Measurements from ENCODE around the gene KIF16B.
"Not testable (repeated sequence)": the region's sequence is repeated elsewhere in the genome, so short reads cannot be mapped to it uniquely, and the experiment has no call there.

KIF16B gene

DNA sequence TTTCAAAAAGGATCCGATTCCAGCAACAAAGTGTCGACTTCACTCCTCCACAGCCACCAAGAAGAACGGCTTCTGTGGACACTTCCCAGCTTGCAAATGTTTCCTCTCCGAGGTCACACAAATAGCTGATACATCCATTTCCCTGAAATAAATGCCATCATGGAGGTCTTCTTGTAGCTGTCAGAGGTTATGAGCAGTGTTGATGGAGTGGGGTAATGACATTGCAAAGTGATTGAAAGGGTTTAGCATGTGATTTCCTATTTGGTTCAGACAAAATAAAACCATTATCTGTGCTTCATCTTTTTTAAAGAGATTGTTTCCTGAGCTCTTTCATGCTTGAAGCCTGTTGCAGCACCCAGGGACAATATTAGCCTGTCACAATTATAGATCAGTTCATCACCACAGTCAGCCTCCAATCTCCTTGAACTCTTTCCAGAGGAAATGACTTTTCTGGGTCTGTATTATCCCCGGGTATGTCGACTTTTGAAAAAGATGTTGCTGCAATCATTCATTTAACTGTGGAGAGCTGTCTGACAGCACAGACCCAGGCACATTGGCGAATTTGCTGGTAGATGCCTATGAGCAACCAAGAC, 16.9 kb upstream of the KIF16B start:
- in situ Hi-C loops (cut with HindIII; ENCODE audit: low sequenced_read_pairs), result no loop called here

DNA sequence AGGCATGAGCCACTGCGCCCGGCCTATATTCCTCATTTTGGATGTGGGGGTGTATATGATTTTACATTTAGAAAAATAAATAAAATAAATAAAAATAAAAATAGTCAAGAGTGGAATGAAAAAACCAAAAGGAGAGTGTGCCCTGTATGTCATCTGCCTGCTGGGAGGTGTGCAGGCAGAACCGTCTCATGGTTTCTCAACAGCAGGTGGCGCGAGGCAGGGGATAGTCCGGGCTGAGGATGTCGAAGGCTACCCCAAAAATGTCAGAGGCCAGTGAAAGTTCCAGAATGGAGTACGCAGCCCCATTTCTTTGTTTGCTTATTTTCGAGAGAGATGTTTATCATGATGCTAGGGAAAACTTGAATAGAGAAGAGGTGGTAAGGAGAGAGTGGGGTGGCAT, 16.4 kb upstream of the KIF16B start:
- in situ Hi-C loops (cut with HindIII; ENCODE audit: low sequenced_read_pairs), result no loop called here

DNA sequence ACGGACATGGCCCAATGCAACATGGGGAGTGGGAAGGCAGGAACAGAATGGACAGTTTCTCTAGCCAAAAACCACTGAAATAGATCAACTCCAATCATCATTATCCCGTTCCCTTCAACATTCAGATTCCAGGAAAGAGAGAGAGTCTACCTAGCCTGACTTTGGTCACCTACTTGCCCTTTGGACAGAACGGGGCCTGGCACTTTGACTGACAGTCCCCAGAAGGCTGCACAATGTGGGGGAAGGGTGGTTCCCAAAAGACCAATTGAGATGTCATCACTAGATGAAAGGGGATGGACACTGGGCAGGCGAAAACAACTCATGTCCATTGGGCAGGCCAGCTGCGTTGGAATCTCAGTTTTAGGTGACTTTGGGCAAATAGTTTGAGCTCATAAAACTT, 15.0 kb upstream of the KIF16B start:
- in situ Hi-C loops (cut with HindIII; ENCODE audit: low sequenced_read_pairs), result no loop called here

DNA sequence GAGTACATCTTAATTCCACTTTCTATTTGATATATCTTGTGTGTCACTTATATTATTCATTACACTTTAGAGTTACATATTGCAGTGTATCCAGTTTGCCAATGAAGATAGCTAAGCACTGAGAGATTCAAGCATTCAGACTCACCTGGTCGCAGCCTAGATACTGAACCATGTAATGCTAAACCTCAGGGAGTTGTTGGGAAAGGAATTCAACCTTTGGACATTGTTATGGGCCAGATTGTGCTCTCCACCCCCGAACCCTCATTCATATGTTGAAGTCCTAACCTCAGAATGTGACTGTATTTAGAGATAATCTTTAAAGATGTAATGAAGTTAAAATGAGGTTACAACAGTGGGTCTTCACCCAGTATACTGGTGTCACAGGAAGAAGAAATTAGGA, 13.8 kb upstream of the KIF16B start:
- in situ Hi-C loops (cut with HindIII; ENCODE audit: low sequenced_read_pairs), result no loop called here

DNA sequence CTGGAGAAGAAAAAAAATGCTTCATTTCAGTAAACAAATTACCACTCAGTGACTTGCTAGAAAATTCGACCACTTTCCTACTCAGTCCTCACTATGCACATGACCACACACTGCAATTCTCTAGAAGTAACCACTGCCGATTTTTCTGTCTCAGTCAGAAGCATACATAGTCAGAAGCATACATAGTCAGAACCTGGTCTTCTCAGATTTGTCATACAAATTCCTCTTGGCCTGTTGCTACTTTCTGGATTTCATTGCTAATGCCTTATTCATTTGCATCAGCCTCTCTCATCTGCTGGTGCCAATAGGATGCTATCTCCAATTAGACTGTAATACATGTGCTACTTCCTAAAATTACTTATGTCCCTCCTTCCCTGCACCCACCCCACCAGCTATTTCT, 10.2 kb upstream of the KIF16B start:
- in situ Hi-C loops (cut with HindIII; ENCODE audit: low sequenced_read_pairs), result no loop called here

DNA sequence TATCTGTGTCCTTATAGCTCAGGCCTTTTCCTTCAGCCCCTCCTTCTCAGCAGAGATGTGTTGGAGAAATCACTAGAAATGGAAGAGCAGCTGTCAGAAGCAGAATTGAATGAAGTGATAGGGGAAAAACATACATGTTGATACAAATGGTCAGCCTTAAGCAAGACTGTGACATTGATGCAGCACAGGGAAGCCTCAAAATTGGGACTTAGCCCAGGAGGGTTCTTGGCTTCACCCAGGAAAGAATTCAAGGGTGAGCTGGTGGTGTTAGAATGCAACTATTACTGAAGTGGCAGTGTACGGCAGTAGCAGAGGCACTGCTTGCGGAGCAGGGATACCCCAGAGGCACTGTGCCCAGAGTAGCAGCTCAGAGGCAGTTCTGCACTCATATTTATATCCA, 8.0 kb upstream of the KIF16B start:
- in situ Hi-C loops (cut with HindIII; ENCODE audit: low sequenced_read_pairs), result no loop called here

DNA sequence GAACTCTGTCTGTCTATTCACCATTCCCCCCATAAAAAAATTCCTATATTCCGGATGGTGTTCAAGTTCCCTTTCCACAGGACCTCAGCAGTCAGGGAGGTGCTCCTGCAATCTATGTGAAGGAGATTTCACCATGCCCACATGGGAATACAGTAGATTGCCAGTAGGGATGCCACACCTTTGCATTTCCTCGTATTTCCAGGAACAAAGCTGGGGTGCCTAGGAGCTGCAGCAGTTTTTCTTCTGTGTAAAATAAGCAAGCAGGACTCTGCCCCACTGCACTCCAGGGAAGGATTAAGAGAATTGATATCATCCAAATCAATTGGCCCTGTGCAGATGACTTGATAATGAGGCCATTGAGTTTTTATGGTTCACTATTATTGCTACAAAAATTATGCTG, 7.4 kb upstream of the KIF16B start:
- in situ Hi-C loops (cut with HindIII; ENCODE audit: low sequenced_read_pairs), result no loop called here

DNA sequence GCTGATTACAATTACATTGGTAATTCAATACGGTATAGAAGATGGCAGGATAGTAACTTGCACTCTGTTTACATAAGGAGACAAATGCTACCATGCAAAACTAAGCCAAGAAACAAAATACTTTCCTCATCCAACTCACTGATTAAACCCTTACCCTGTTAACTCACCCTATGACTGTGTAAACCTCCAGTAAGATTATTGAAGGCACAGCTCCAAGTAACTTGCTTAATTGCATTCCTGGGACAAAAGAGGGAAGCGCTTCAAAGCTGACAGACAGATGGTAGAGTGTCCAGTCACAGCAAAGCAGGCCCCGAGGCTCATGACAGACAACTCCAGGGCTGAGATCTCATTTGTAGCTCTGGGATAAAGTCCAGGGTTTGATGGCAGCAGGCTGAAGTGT, 6.9 kb upstream of the KIF16B start:
- in situ Hi-C loops (cut with HindIII; ENCODE audit: low sequenced_read_pairs), result no loop called here

DNA sequence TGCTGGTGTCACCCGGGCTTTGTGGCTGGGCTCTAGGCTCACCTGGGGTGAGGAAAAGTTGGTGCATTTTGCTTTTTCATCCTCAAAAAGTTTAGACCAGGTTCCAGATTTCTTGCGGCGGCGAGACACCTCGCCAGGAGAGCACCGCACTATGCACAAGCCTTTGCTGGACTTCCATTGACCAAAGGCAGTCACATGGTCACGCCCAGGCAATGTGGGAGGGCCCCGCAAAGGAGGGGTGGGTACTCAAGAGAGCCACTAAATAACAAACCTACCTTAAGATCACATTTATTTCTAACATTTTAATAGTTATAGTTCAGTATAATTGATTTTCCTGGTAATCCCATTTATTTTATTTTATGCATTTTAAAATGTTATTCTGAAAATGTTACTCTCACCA, 3.0 kb upstream of the KIF16B start:
- in situ Hi-C loops (cut with HindIII; ENCODE audit: low sequenced_read_pairs), result no loop called here

DNA sequence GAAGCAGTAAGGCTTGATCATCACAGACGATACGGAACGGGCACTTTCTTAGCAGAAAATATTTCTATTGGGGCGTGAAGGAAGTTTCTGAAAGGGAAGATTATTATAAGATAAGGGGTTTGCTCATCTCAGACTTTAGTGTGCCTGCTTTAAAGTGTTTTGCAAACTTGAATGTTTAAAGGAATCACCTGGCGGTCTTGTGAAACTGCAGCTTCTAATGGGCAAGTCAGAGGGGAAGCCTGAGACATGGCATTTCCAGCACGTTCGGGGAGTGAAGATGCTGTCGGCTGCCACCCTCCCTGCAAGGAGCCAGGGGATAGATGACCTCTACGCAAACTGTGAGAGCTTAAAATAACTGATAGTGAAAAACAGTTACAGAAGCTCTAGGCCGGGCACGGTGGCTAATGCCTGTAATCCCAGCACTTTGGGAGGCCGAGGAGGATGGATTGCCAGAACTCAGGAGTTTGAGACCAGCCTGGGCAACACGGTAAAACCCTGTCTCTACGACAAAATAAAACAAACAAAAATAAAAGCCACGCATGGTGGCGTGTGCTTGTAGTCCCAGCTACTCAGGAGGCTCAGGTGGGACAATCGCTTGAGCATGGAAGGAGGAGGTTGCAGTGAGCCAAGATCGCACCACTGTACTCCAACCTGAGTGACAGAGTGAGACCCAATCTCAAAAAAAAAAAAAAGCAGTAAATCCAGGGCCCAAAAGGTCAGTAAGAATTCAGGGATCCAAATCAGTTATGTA, 2.3 kb upstream of the KIF16B start:
- in situ Hi-C loops (cut with HindIII; ENCODE audit: low sequenced_read_pairs), result no loop called here

DNA sequence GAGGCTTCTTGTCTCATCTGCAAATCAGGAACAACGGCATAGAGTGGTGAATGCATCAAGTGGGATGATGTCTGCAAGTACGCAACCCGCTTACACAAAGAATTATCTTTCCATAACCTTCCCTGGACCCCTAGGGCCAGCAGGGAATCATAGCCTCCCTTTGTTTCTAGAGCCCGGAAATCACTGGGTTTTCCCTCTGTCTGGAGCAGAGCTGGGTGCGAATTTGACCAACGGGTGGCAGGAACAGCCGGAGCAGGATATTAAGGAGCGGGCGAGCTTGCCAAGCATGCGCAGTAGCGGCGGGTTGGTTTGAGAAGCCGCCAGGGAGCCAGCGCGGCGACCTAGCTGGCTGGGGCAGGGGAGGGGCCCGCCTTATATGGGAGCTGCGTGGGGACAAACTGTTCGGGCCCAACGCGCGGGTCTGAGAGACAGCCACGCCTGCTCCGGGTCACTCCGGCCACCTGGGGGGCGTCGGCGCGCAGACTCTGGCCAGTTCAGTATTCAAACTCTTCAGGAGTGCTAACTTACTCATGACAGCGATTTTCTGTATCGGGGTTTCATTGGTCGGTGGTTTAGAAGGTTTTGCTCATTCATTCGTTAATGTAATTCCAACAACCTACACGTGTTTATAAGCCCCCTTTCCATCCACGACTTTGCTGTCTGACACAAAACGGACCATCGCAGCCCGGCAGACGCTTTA, 1.6 kb upstream of the KIF16B start:
- in situ Hi-C loops (cut with HindIII; ENCODE audit: low sequenced_read_pairs), result no loop called here

DNA sequence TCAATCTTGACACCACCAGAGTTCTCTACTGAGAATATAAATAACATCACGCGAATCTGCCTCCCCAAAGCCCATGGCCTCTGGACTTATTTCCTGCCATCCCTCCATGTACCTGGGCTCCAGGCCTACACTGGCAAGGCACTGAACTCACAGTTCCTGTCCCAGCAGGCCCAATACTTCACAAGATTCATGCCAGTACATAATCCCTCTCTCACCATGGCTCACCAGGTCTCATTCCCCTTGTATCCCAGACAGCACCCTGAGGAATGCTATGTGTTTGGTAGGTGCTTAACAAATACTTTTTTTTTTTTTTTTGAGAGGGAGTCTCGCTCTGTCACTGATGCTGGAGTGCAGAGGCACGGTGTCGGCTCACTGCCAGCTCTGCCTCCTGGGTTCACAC, 1.9 kb downstream of the KIF16B start:
- in situ Hi-C loops (cut with HindIII; ENCODE audit: low sequenced_read_pairs), result no loop called here

DNA sequence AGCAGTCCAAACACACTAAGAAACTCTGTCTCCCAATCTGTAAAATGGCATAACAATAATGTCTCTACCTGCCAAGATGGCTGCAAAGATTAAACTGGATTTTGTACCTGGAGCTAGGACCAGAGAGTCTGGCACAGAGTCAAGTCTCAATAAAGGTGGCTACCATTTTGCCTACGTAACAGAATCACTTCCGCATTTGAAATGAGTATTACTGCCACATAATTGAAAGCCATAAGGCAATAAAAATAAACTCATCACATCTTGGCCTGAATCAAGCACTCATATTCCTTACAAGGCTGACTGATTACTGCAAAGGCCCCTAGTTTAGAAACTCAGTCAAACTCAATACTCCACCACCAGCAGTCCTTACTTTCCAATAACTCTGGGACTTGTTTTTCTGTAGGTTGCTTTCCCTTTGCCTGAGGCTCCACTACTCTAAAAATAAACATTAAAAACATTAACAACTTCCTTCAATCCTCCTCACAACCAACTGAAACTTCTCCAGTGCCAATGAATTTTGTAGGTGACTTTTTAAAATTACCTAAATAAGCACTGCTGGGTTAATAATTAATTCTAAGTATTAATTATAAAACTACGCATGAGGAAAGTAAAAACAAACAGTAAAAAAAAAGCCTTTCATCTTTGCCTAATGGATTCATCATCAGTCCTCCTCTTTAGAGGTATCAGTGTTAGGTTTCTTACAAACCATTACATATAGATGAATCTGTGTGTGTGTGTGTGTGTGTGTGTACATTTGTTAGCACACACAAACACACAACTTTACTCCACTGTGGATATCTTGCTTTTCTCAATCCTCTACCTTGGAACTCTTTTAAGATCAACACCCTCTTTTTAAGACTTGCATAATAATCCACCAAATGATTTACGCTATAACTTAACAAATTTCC, 3.7 kb downstream of the KIF16B start:
- in situ Hi-C loops (cut with HindIII; ENCODE audit: low sequenced_read_pairs), result no loop called here

DNA sequence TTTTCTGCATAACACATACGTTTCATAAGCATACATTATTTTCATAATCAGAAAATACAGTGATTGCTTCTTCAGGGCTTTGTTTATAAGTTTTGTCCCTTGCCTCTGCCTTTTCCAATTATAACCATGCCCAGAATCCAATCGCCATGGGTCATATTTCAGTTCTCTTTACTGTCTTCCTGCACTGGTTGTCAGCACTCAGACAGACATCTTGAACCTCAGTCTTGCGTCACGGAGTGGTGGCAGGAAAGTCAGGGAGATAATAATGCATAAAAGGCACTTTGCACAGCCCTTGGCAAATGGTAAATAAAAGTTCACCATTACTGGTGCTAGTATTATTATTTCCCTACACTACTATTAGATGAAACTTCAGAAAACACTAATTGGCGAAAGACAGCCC, 7.2 kb downstream of the KIF16B start:
- in situ Hi-C loops (cut with HindIII; ENCODE audit: low sequenced_read_pairs), result no loop called here

DNA sequence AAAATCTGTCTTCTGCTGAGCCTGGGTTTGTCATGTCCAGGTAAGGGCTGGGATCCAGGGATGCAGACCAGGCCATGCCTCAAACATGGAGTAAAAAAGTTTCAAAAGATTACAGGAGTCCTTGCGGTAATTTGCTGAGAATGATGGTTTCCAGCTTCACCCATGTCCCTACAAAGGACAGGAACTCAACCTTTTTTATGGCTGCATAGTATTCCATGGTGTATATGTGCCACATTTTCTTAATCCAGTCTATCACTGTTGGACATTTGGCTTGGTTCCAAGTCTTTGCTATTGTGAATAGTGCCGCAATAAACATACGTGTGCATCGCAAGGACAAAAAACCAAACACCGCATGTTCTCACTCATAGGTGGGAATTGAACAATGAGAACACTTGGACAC, 9.2 kb downstream of the KIF16B start:
- in situ Hi-C loops (cut with HindIII; ENCODE audit: low sequenced_read_pairs), result not testable (repeated sequence)

DNA sequence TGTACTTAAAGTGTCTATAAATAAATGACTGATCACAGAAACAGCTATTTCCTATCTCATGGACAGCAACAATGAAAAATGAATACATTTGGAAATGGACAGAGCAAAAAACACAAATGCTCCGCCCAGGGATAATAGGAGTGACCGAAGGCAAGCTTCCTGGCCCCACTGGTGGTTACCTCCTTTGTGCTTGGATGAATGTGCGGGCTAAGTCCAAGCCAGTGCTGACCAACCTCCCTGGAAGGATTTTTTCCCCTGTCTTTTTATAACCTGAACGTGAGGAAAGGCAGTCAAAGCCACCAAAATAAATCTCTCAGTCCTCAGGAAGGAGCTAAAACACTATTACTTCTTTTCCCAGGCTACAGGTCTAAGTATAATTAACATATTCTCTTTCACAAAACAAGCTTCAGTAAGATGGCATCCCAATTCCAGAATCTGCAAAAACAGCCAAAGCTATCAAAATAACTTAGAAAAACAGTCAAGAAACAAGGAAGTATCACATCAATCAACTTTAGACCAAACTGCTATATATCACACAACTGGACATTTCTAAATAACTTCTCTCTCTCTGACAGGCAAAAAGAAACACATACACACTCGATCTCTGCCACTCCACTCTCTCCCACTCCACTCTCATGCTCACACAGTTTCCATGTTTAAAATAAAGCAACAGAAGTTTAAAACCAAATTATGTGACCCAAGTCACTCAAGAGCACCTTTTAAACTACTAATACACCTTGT, 10.0 kb downstream of the KIF16B start:
- in situ Hi-C loops (cut with HindIII; ENCODE audit: low sequenced_read_pairs), result no loop called here

DNA sequence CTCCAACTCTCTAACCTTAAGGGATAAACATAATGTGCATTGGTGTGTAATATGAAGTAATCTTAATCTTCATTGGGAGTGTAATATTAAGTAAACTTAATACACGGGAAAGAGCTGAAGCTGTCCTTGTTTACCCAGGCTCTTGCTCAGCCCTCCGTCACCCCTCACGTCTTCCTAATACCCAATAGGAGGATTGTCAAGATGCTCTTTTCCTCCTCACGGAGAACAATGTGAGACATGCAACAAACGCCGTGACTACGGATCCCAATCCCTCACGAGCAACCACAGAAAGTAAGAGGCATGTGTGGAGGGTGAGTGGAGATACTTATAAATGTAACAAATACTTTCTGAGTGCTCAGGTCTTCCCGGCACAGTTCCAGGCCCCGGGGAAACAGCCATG, 11.0 kb downstream of the KIF16B start:
- in situ Hi-C loops (cut with HindIII; ENCODE audit: low sequenced_read_pairs), result no loop called here

DNA sequence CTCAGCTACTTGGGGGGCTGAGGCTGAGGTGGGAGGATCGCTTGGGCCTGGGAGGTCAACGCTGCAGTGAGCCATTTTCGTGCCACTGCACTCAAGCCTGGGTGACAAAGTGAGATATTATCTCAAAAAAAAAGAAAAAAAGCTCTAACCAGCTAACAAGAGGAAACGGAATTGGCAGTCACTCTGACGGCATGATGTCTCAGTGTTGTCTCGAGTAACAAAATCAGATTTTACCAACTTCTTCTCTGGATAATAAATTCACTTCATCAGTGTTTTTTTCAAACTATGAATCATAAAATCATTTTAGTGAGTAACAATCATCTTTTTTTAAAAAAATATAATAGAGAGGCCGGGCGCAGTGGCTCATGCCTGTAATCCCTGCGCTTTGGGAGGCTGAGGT, 12.6 kb downstream of the KIF16B start:
- in situ Hi-C loops (cut with HindIII; ENCODE audit: low sequenced_read_pairs), result no loop called here

DNA sequence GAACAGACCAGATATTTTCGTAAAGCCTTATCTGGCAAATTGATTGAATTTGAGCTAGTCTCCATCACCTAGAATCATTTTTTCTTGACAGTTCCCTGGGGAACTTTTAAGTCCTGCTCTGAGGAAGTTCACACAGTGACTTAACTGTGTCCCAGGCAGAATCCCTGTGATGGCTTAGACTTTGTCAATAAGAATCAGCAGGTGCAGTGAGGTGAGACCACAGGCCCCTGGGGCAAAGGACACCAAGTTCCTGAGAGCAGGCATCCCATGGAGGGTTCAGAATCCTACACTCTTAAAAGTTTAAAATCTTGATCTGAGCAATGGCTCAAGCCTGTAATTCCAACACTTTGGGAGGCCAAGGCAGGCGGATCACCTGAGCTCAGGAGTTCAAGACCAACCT, 13.0 kb downstream of the KIF16B start:
- in situ Hi-C loops (cut with HindIII; ENCODE audit: low sequenced_read_pairs), result no loop called here

DNA sequence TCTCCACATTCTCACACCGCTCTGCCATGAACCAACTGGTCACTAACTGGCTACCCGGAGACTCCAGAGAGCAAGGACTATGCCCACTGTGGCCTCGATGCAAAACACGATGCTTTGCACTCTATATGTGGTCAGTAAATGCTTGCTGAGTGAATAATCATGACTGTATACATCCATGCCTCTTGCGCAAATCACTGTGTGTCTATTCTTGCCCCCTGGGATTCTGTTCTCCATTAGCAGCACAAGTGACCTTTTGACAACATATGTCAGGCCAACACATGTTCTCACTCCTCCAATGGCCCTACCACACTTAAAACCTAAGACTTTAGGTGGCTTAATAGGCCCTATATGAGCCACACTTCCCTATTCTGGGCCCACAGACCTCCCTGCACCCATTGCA, 16.9 kb downstream of the KIF16B start:
- in situ Hi-C loops (cut with HindIII; ENCODE audit: low sequenced_read_pairs), result no loop called here

DNA sequence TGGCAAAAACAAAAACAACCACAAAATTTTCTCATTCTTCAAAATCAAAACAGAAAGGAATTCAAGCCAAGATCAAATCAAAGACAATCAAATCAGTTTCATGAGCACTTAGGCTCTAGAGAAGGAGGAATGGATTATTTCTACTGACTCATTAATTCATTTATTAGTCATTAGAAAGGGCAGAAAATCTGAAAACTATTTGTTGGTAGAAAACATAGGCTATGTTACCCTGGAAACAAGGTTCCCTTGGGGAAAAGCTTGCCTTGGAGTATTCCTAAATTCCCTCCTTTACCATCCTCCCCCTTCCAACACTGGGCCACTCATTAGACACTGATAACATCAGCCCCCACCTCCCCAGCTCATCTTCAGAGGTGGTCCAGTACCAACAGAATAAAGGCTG, 17.5 kb downstream of the KIF16B start:
- in situ Hi-C loops (cut with HindIII; ENCODE audit: low sequenced_read_pairs), result no loop called here

All from endothelial cell of hepatic sinusoid (primary cell).